ENCODE measurements around the gene PDZD4. TPM values are rescaled to one million over a fixed set of nuclear protein-coding genes. Genes with fewer than 3 reads are reported as not detected.

PDZD4 gene
- total and polyA plus RNA-seq, 10 of the 15 experiments (the other 5 are each of a cell fraction or from before 2014, with no cell fraction given) = 0.01 to 0.15 (median 0.04) TPM; not detected in 6

- no peak for TF ChIP-seq EGR1 (IDR thresholded peaks at IDR 0.05; ENCODE audit: borderline replicate concordance in 1 of 2, low read depth in 2 of 2, low read length in 2 of 2)
- TF ChIP-seq STAT3 (IDR thresholded peaks at IDR 0.05; ENCODE audit: low read depth, low read length) = no peak
- TF ChIP-seq FOS (IDR thresholded peaks at IDR 0.05; ENCODE audit: borderline replicate concordance, extremely low read depth, insufficient read length) = no peak
- no peak for TF ChIP-seq ZNF207 (IDR thresholded peaks at IDR 0.05; ENCODE audit: borderline replicate concordance)
- TF ChIP-seq NFYA (IDR thresholded peaks at IDR 0.05; ENCODE audit: borderline replicate concordance, low read depth, low read length) = no peak
- TF ChIP-seq NFIC (IDR thresholded peaks at IDR 0.05; ENCODE audit: low read depth, low read length) = no peak
- TF ChIP-seq KAT2A (conservative IDR thresholded peaks at IDR 0.05; ENCODE audit: control insufficient read depth, low read depth, low read length) = no peak
- no peak for TF ChIP-seq GATAD2B (conservative IDR thresholded peaks at IDR 0.05; ENCODE audit: low read depth)
Measured at GRCh38 chrX:153814591-153815315, 15.6 kb downstream of the PDZD4 start (continued).

GRCh38 chrX:153813161-153813560 lies 17.2 kb downstream of the PDZD4 start:
- FAIRE-seq = no peak
- H3K27ac ChIP-seq (ENCODE audit: control insufficient read depth, insufficient read depth) = no peak overlapping the region
- no peak overlapping the region for H2AFZ ChIP-seq (ENCODE audit: control insufficient read depth, low read depth, low read length)
- no peak overlapping the region for H3K4me2 ChIP-seq (ENCODE audit: control insufficient read depth, insufficient read depth)
- DNase-seq (ENCODE audit: low read depth, low spot score) = no peak
- H3K27me3 ChIP-seq (replicated peaks in 1 of 2; ENCODE audit: control insufficient read depth in 2 of 2, insufficient read depth in 2 of 2, low read length in 1 of 2) = no peaks in the 10 kb centered on the region; a peak in 1 of 4 replicates
- no peak for ATAC-seq
- no peak overlapping the region for H3K4me3 ChIP-seq
- ChIA-PET CTCF (no interaction called here), RAD21 (ENCODE audit: unreplicated experiment) (no interaction called here), POLR2A (no interaction called here), SMC1A (ENCODE audit: uncharacterized antibody, unreplicated experiment) (no interaction called here)
- BruUV-seq (replicated peaks) = no TSS peak
- no peaks in the 10 kb centered on the region for H3K36me3 ChIP-seq (ENCODE audit: control insufficient read depth in 2 of 2, insufficient read depth in 2 of 2, low read length in 1 of 2)
- H3K79me2 ChIP-seq (ENCODE audit: control insufficient read depth, insufficient read depth, low read length) = no peaks in the 10 kb centered on the region
- WGBS (ENCODE audit: insufficient coverage, insufficient replicate concordance, low lambda C conversion rate, missing lambda C conversion rate) = 50% methylated on average over 5 of the region's 5 CpGs
- intact Hi-C loops (cut with micrococcal nuclease; ENCODE audit: unreplicated experiment) = no loop called here
- no peak overlapping the region for H3K9ac ChIP-seq (ENCODE audit: control insufficient read depth, insufficient read depth, low read length)
- in situ Hi-C loops (cut with MboI) = loop anchor here (25.0 kb wide), 1 partner anchor 626 kb away; the partner anchor contains the start of gene MAGEA1
- H3K4me1 ChIP-seq (ENCODE audit: control insufficient read depth, insufficient read depth, low read length) = no peaks in the 10 kb centered on the region
- H3K9me3 ChIP-seq (replicated peaks; ENCODE audit: control insufficient read depth, insufficient read depth, low read length) = no peaks in the 10 kb centered on the region; the same call in 2 of the 3 replicates
- no peaks in the 10 kb centered on the region for H4K20me1 ChIP-seq (ENCODE audit: control insufficient read depth, insufficient read depth)
- TF ChIP-seq SMARCA5 (IDR thresholded peaks at IDR 0.05) (no peak), ZSCAN29 (IDR thresholded peaks at IDR 0.05) (no peak), EP300 (IDR thresholded peaks at IDR 0.05; ENCODE audit: borderline replicate concordance in 1 of 2, control insufficient read depth in 1 of 2, low read depth in 2 of 2, low read length in 2 of 2) (no peak), RUNX3 (IDR thresholded peaks at IDR 0.05; ENCODE audit: low read length) (no peak), SMC3 (IDR thresholded peaks at IDR 0.05; ENCODE audit: borderline replicate concordance, low read length) (no peak), ZNF274 (IDR thresholded peaks at IDR 0.05; ENCODE audit: insufficient read depth, insufficient read length) (no peak)
- TF ChIP-seq, protein P1, sequence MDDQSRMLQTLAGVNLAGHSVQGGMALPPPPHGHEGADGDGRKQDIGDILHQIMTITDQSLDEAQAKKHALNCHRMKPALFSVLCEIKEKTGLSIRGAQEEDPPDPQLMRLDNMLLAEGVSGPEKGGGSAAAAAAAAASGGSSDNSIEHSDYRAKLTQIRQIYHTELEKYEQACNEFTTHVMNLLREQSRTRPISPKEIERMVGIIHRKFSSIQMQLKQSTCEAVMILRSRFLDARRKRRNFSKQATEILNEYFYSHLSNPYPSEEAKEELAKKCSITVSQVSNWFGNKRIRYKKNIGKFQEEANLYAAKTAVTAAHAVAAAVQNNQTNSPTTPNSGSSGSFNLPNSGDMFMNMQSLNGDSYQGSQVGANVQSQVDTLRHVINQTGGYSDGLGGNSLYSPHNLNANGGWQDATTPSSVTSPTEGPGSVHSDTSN (IDR thresholded peaks at IDR 0.05; ENCODE audit: insufficient replicate concordance, low read depth, low read length) = no peak
- TF ChIP-seq, protein P2, sequence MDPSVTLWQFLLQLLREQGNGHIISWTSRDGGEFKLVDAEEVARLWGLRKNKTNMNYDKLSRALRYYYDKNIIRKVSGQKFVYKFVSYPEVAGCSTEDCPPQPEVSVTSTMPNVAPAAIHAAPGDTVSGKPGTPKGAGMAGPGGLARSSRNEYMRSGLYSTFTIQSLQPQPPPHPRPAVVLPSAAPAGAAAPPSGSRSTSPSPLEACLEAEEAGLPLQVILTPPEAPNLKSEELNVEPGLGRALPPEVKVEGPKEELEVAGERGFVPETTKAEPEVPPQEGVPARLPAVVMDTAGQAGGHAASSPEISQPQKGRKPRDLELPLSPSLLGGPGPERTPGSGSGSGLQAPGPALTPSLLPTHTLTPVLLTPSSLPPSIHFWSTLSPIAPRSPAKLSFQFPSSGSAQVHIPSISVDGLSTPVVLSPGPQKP (IDR thresholded peaks at IDR 0.05; ENCODE audit: low read depth, low read length) = no peak
- TF ChIP-seq, protein P3, sequence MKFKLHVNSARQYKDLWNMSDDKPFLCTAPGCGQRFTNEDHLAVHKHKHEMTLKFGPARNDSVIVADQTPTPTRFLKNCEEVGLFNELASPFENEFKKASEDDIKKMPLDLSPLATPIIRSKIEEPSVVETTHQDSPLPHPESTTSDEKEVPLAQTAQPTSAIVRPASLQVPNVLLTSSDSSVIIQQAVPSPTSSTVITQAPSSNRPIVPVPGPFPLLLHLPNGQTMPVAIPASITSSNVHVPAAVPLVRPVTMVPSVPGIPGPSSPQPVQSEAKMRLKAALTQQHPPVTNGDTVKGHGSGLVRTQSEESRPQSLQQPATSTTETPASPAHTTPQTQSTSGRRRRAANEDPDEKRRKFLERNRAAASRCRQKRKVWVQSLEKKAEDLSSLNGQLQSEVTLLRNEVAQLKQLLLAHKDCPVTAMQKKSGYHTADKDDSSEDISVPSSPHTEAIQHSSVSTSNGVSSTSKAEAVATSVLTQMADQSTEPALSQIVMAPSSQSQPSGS (IDR thresholded peaks at IDR 0.05; ENCODE audit: low read length) = no peak
- TF ChIP-seq, protein P4, sequence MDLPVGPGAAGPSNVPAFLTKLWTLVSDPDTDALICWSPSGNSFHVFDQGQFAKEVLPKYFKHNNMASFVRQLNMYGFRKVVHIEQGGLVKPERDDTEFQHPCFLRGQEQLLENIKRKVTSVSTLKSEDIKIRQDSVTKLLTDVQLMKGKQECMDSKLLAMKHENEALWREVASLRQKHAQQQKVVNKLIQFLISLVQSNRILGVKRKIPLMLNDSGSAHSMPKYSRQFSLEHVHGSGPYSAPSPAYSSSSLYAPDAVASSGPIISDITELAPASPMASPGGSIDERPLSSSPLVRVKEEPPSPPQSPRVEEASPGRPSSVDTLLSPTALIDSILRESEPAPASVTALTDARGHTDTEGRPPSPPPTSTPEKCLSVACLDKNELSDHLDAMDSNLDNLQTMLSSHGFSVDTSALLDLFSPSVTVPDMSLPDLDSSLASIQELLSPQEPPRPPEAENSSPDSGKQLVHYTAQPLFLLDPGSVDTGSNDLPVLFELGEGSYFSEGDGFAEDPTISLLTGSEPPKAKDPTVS (IDR thresholded peaks at IDR 0.05; ENCODE audit: low read depth, low read length) = no peak

All from GM12878 (cell line).